ENCODE measurements around the gene USP24.
"Not testable (repeated sequence)": the region's sequence is repeated elsewhere in the genome, so short reads cannot be mapped to it uniquely, and the experiment has no call there.

USP24 gene

GRCh38 chr1:55037733-55038551 lies 177.2 kb downstream of the USP24 start:
- no peak for DNase-seq (ENCODE audit: low read depth)

- no peak for DNase-seq (ENCODE audit: low read depth)
Measured at GRCh38 chr1:55035904-55036303, 179.3 kb downstream of the USP24 start.

DNA sequence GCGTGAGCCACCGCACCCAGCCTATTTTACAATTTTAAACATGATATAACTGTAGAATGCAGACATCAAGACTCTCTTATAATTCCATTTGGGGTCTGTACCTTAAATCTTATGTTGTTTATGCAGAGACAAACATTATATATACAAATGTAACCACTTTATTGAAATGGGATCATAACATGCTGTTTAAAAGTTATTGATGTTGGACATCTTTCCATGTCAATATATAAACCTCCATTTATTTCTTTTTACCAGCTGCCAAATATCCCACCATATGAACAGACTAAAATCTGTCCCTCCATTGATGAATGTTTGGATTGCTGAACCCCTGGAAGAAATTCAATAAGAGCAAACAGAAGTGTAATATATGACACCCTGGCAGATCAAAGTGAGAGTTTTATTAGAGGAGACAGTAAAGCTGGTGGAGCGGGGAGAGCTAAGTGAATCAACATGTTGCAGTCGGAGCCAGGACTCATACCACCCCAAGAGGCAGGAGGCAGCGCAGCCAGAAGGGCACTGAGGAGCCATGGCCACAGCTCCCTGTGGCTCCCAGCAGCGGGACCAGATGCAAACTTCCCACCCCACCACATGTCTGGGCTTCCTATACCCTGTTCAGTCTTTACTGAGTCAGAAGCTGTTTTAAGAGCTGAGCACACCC lies 180.6 kb downstream of the USP24 start:
- DNase-seq (ENCODE audit: low read depth): no peak

DNA sequence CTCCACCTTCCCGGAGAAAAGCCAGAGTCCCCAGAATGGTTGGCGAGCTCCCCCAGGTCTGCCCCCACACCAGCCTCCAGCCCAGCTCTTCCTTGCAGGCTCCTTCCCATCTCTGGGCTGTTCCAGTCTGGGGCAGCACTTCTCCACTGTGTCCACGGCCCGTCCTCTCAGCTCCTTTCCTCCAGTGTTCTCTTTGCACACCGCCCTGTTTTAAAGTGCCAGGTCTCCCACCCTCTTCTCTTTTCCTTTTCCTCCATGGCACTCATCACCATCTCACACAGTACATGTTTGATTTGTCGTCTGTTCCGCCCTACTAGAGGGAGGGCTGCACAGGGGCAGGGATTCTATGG lies 181.9 kb downstream of the USP24 start:
- DNase-seq (ENCODE audit: low read depth): no peak

- DNase-seq (ENCODE audit: low read depth): not testable (repeated sequence)
Measured at GRCh38 chr1:55031098-55031497, 184.1 kb downstream of the USP24 start.

GRCh38 chr1:55026682-55027081 lies 188.5 kb downstream of the USP24 start:
- DNase-seq (ENCODE audit: low read depth): not testable (repeated sequence)

GRCh38 chr1:55024163-55024562 lies 191.0 kb downstream of the USP24 start:
- not testable (repeated sequence) for DNase-seq (ENCODE audit: low read depth)

DNA sequence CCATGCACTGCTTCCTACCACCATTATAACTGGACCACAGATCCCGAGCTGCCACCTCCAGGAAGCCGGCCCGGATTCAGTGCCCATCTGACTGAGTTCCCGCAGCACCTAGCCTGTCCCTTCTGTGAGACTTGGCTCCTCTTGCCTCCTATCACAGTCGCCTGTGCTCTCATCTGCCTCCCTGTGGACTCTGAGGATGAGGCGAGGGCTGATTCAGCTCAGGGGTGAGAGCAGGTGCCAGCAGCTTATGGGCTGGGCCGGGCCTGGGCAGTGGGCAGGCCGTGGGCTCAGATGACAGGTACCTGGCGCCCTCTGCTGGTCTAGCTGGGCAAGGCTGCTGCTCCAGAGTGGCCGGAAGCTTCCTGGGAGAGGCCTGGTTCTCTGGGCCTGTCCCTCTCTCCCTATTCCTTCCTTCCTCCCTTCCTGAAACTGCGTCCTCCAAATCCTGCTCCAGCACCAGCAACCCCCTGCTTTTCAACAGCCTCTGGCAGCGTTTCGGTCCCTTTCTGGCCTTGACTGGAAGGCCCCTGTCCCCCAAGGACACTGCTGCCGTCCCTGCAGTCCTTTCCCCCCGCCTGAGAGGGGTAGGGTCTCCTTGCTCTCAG lies 193.1 kb downstream of the USP24 start:
- peak; percentile 36 for DNase-seq (ENCODE audit: low read depth)

- no peak for DNase-seq (ENCODE audit: low read depth)
Measured at GRCh38 chr1:55018395-55018794, 196.8 kb downstream of the USP24 start.

All from stimulated activated CD8-positive, alpha-beta memory T cell treated with anti-CD3 and anti-CD28 coated beads, Interleukin-12 subunit alpha, Interleukin-12 subunit beta, amount 100 ng/mL, for 1 hour (primary cell).